Erythroblast (primary cell): ENCODE measurements around the gene SHISA6.

Experiments
- GATA1 ChIP-seq: IDR thresholded peaks from 2 replicates; pipeline ENCODE4 v1.6.1; 2011; ENCODE audit warnings: low read depth, mild to moderate bottlenecking, control low read depth, low read length, moderate library complexity
- POLR2A ChIP-seq: IDR thresholded peaks from 2 replicates; pipeline ENCODE4 v1.6.1; 2011; ENCODE audit warnings: mild to moderate bottlenecking, low read length

- TF ChIP-seq POLR2A, result no peak
- no peak for TF ChIP-seq GATA1
These were observed 93.5 kb downstream of the SHISA6 start for GRCh38 chr17:11334493-11334892.
